ENCODE data around the gene TPRG1.

TPRG1 gene

GRCh38 chr3:189232790-189233189 lies 61.0 kb downstream of the TPRG1 start:
- Histone ChIP-seq H3K4me3 (ENCODE audit: insufficient read depth, low read length, poor library complexity, severe bottlenecking) (no peak overlapping the region), H3K9me3 (ENCODE audit: insufficient read depth, low read length) (no peaks in the 10 kb centered on the region), H3K9ac (ENCODE audit: low read length) (no peak overlapping the region), H3K36me3 (ENCODE audit: low read length) (no peaks in the 10 kb centered on the region), H2AFZ (ENCODE audit: low read depth, low read length, severe bottlenecking) (no peak overlapping the region), H3F3A (ENCODE audit: insufficient read depth) (no peaks in the 10 kb centered on the region), H3K27me3 (ENCODE audit: low read length) (no peaks in the 10 kb centered on the region), H3K9me2 (replicated peaks; ENCODE audit: insufficient read depth, low read length) (no peaks in the 10 kb centered on the region), H3K4me2 (ENCODE audit: low read depth, low read length, poor library complexity, severe bottlenecking) (no peak overlapping the region), H3K79me2 (ENCODE audit: insufficient read depth, low read length) (no peaks in the 10 kb centered on the region), H3K27ac (ENCODE audit: low read depth, low read length) (no peak overlapping the region), H4K20me1 (ENCODE audit: low read depth, low read length) (no peaks in the 10 kb centered on the region)
- TF ChIP-seq EZH2phosphoT487 (conservative IDR thresholded peaks at IDR 0.05; ENCODE audit: low read length), result no peak
- no peak for TF ChIP-seq CTCF (IDR thresholded peaks at IDR 0.05; ENCODE audit: insufficient read depth, low read length, poor library complexity, severe bottlenecking)

- no peaks in the 10 kb centered on the region for H3F3A ChIP-seq (ENCODE audit: insufficient read depth)
- no peaks in the 10 kb centered on the region for H3K9me2 ChIP-seq (replicated peaks; ENCODE audit: insufficient read depth, low read length)
- H3K4me3 ChIP-seq (ENCODE audit: insufficient read depth, low read length, poor library complexity, severe bottlenecking), result no peak overlapping the region
- H3K9ac ChIP-seq (ENCODE audit: low read length), result no peak overlapping the region
- H2AFZ ChIP-seq (ENCODE audit: low read depth, low read length, severe bottlenecking), result no peak overlapping the region
- no peaks in the 10 kb centered on the region for H3K36me3 ChIP-seq (ENCODE audit: low read length)
- H3K27me3 ChIP-seq (ENCODE audit: low read length), result no peaks in the 10 kb centered on the region
- H3K79me2 ChIP-seq (ENCODE audit: insufficient read depth, low read length), result no peaks in the 10 kb centered on the region
- H3K9me3 ChIP-seq (ENCODE audit: insufficient read depth, low read length), result no peaks in the 10 kb centered on the region
- no peak overlapping the region for H3K27ac ChIP-seq (ENCODE audit: low read depth, low read length)
- H4K20me1 ChIP-seq (ENCODE audit: low read depth, low read length), result no peaks in the 10 kb centered on the region
- TF ChIP-seq CTCF (IDR thresholded peaks at IDR 0.05; ENCODE audit: insufficient read depth, low read length, poor library complexity, severe bottlenecking), result peak; percentile 23
- TF ChIP-seq EZH2phosphoT487 (conservative IDR thresholded peaks at IDR 0.05; ENCODE audit: low read length), result no peak
- H3K4me2 ChIP-seq (ENCODE audit: low read depth, low read length, poor library complexity, severe bottlenecking), result no peak overlapping the region
These were observed 61.6 kb downstream of the TPRG1 start for GRCh38 chr3:189233225-189233858.

- H3K9me2 ChIP-seq (replicated peaks; ENCODE audit: insufficient read depth, low read length), result no peaks in the 10 kb centered on the region
- no peaks in the 10 kb centered on the region for H3K36me3 ChIP-seq (ENCODE audit: low read length)
- H3K9me3 ChIP-seq (ENCODE audit: insufficient read depth, low read length), result no peaks in the 10 kb centered on the region
- H3K27me3 ChIP-seq (ENCODE audit: low read length), result no peaks in the 10 kb centered on the region
- H3K27ac ChIP-seq (ENCODE audit: low read depth, low read length), result no peak overlapping the region
- H3K4me3 ChIP-seq (ENCODE audit: insufficient read depth, low read length, poor library complexity, severe bottlenecking), result no peak overlapping the region
- no peaks in the 10 kb centered on the region for H3K79me2 ChIP-seq (ENCODE audit: insufficient read depth, low read length)
- H4K20me1 ChIP-seq (ENCODE audit: low read depth, low read length), result no peaks in the 10 kb centered on the region
- H3K4me2 ChIP-seq (ENCODE audit: low read depth, low read length, poor library complexity, severe bottlenecking), result no peak overlapping the region
- H3F3A ChIP-seq (ENCODE audit: insufficient read depth), result no peaks in the 10 kb centered on the region
- no peak for TF ChIP-seq CTCF (IDR thresholded peaks at IDR 0.05; ENCODE audit: insufficient read depth, low read length, poor library complexity, severe bottlenecking)
- TF ChIP-seq EZH2phosphoT487 (conservative IDR thresholded peaks at IDR 0.05; ENCODE audit: low read length), result no peak
- H3K9ac ChIP-seq (ENCODE audit: low read length), result no peak overlapping the region
- no peak overlapping the region for H2AFZ ChIP-seq (ENCODE audit: low read depth, low read length, severe bottlenecking)
These were observed 63.4 kb downstream of the TPRG1 start for GRCh38 chr3:189235214-189235613.

All from SU-DHL-6 (cell line).